HG02798 (cell line): ENCODE measurements around the gene TXNL4B.
"Not testable (repeated sequence)": the region's sequence is repeated elsewhere in the genome, so short reads cannot be mapped to it uniquely, and the experiment has no call there.

Experiments used
- ATAC-seq: cut with Tn5 transposase; IDR thresholded peaks from one replicate; pipeline ENCODE4 v1.9.1; 2021; ENCODE audit warnings: mild to moderate bottlenecking; ENCODE audit not compliant: unreplicated experiment, poor library complexity

Gene TXNL4B

DNA sequence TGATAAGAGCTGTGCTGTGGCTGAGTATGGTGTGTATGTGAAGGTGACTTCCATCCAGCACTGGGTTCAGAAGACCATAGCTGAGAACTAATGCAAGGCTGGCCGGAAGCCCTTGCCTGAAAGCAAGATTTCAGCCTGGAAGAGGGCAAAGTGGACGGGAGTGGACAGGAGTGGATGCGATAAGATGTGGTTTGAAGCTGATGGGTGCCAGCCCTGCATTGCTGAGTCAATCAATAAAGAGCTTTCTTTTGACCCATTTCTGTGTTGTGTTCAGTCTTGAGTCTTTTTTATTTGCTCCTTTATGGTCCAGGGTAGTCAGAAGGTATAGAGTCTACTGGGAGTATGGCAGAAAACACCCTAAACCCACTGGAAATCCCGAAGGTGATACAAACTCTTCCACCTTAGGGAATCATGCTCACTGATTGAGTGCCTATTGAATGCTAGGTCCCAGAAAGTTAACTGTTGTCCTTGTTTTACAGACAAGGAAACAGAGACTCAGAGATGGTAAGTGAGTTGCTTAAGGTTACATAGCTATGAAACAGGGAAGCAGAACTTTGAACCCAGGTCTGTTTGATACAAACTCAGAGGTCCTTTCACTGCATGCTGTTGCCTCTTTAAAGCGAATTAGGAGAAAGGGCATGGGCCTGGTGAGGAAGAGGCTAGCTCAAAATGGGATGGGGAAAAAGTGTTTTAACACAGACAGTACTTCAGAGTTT is 16.3 kb downstream of the TXNL4B start:
- ATAC-seq: not testable (repeated sequence)

DNA sequence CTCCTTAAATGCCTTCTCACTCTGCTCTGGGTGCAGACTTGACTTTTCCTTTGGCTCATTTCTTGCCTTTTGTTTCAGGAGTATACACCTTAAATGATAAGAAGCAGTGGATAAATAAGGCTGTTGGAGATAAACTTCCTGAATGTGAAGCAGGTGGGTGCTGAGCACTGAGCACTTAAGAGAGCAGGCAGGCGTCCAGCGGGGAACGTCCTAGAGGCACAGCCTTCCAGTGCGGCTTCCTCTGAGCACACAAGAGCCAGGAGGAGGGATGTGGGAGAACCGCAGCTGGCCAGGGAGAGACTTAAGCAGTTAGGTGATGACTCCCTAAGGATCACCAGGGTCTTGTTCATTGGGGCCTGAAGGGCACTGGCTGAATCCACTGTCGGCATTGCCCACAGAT is 18.4 kb downstream of the TXNL4B start:
- not testable (repeated sequence) for ATAC-seq

DNA sequence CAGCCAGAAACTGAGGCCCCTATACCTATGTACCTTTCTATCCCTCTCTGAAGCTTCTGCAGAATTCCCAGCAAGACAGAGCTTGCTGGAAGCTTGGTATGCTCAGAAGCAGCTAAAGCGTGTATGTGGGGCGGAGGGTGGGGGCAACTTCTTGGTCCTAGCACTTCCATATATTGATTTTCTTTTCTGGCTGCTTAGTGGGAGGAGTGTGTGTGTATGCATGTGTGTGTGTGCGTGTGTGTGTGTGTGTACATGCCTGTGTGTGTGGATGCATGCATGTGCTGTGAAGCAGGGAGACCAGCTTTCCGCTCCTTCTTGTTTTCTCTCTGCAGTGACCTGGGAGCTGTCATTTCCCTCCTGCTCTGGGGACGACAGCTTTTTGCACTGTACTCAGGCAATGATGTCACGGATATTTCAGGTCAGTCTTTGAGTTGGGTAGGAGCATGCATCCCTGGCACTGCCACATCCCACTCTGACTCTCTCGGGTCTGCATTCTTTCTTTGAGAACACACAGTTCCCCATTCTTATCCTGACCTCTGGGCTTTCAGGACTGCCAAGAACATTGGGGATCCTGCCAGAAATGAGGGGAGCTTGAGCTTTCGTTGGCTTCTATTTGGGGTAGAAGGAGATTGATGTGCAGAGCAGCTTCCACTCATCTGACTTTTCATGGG is 19.7 kb downstream of the TXNL4B start:
- no peak for ATAC-seq

DNA sequence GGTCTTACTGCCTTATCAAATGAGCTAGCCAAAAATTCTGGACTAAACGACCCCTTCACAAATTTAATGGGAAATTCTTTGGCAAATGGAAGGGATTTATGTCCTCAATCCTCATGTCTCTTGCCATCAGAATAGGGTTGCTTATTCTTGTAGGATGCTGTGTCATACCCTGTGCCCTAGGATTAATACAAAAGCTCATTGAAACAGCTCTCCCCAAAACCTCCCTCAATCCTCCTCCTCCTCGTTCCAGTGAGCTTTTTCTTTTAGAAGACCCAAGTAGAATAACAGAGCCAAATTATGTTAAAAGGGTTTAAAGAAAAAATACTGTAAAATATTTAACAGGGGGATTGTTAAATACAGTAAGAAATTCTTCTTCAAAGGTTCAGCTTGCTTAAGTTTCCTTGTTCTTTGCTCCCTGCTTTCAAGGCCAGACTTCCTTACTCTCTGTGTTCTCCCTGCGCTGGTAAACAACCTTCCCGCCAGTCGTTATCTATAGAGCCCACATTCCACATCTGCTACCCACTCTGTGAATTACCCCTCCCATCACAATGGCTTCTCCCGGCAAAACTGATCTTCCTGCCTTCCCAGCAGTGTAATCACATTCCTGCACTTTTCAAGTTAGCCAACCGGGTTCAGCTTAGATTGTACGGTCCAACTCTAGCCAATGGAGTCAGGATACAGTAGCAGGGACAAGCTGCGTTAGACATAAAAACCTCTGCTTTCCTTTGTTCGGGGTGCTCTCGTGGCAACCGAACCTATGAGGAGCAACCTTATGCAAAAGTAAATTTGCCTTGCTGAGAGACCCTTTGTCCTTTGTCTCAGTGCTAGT is 20.7 kb downstream of the TXNL4B start:
- ATAC-seq: no peak

DNA sequence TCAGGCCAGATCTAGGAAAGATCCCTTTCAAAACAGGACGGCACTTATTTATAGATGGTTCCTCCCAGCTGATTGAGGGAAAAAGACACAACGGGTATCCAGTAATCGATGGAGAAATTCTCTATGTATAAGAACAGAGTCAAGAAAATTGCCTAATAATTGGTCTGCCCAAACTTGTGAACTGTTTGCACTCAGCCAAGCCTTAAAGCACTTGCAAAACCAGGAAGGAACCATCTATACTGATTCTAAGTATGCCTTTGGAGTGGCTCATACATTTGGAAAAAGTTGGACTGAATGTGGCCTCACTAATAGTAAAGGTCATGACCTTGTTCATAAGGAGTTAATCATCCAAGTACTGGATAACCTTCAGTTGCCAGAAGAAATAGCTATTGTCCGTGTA is 24.5 kb downstream of the TXNL4B start:
- no peak for ATAC-seq

DNA sequence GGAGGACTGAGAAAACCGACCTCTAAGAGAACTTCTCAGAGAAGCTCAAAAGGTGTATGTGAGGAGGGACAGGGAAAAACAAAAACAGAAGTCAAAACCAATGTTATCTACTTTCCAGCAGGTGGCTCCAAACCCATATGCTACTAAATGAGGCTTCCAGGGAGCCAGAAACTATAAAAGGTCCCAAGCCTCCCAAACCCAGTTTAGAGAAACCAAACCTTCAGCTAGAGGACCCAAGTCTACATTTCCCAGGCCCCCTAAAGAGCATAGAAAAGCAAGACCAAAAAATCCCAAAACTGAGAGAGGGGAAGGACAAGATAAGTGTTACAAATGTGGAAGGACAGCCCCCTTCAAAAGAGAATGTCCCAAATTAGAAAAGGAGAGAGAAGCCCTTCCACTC is 26.7 kb downstream of the TXNL4B start:
- no peak for ATAC-seq

DNA sequence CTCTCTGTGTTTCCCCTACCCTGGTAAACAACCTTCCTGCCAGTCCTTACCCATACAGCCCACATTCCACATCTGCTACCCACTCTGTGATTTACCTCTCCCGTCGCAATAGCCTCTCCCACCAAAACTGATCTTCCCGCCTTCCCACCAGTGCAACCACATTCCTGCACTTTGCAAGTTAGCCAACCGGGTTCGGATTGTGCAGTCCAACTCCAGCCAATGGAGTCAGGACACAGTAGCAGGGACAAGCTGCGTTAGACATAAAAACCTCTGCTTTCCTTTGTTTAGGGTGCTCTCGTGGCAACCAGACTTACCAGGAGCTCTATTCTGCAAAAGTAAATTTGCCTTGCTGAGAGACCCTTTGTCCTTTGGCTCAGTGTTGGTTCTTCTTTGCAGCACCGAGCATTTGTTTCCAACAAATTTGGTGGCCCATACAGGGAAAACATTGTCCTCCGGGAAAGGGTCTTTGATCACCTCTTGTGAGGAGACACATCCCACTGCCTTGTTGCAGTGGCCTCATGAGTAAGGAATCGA is 29.0 kb downstream of the TXNL4B start:
- no peak for ATAC-seq

DNA sequence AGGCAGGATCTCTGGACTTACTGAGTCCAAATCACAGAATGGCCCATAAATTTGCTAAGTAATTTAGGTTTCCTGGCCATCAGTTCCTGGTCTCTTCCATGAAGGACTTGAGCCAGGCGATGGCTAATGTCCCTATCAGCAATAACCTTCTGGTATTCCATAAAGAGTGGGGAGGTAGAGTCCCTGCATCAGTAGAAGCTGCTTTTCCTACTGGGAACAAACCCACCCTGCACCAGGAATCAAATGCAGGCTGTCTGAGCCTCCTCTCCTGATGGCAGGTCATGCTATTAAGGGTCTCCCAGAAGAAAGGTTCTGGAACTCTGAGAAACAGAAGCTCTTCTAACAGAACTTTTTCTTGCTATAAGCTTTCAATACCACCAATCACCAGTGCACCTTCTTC is 31.9 kb downstream of the TXNL4B start:
- ATAC-seq: no peak

DNA sequence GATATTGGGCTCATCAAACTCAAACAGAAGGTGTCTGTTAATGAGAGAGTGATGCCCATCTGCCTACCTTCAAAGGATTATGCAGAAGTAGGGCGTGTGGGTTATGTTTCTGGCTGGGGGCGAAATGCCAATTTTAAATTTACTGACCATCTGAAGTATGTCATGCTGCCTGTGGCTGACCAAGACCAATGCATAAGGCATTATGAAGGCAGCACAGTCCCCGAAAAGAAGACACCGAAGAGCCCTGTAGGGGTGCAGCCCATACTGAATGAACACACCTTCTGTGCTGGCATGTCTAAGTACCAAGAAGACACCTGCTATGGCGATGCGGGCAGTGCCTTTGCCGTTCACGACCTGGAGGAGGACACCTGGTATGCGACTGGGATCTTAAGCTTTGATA is 33.0 kb downstream of the TXNL4B start:
- no peak for ATAC-seq

DNA sequence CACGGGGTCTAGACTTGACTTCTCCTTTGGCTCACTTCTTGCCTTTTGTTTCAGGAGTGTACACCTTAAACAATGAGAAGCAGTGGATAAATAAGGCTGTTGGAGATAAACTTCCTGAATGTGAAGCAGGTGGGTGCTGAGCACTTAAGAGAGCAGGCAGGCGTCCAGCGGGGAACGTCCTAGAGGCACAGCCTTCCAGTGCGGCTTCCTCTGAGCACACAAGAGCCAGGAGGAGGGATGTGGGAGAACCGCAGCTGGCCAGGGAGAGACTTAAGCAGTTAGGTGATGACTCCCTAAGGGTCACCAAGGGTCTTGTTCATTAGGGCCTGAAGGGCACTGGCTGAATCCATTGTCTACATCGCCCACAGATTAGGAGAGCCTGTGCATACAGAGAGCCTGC is 34.4 kb downstream of the TXNL4B start:
- ATAC-seq: not testable (repeated sequence)

DNA sequence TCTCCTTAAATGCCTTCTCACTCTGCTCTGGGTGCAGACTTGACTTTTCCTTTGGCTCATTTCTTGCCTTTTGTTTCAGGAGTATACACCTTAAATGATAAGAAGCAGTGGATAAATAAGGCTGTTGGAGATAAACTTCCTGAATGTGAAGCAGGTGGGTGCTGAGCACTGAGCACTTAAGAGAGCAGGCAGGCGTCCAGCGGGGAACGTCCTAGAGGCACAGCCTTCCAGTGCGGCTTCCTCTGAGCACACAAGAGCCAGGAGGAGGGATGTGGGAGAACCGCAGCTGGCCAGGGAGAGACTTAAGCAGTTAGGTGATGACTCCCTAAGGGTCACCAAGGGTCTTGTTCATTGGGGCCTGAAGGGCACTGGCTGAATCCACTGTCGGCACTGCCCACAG is 36.1 kb downstream of the TXNL4B start:
- ATAC-seq: not testable (repeated sequence)

DNA sequence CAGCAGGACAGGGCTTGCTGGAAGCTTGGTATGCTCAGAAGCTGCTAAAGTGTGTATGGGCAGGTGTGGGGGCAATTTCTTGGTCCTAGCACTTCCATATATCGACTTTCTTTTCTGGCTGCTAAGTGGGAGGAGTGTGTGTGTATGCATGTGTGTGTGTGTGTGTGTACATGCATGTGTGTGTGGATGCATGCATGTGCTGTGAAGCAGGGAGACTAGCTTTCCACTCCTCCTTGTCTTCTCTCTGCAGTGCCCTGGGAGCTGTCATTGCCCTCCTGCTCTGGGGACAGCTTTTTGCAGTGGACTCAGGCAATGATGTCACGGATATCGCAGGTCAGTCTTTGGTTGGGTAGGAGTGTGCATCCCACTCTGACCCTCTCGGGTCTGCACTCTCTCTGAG is 37.5 kb downstream of the TXNL4B start:
- ATAC-seq: no peak

DNA sequence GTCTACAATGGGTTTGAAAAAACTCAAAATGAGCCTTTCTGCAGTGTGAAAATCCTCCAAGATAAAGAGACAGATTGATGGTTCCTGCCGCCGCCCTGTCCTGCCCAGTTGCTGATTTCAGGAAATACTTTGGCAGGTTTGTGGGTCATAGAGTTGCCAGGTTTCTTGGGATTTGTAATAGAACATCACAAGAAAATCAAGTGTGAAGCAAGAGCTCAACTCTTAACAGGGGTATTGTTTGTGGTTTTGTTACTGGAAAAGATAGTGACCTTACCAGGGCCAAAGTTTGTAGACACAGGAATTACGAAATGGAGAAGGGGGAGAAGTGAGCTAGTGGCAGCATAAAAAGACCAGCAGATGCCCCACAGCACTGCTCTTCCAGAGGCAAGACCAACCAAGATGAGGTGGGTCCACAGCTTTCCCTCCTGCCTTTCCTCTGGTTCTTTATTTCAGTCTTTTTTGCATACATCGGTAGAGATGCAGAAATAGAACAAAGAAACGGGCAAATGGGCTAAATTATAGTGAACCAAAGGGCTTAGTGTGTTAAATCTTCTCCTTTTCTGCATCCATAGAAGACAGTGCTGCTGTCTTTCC is 39.1 kb downstream of the TXNL4B start, which contains the start of gene HP:
TSS of gene HP (plus strand) at position 252 of the 594 bp plus-strand sequence. CDS start at position 400, 148 bp downstream.
- ATAC-seq: not testable (repeated sequence)

DNA sequence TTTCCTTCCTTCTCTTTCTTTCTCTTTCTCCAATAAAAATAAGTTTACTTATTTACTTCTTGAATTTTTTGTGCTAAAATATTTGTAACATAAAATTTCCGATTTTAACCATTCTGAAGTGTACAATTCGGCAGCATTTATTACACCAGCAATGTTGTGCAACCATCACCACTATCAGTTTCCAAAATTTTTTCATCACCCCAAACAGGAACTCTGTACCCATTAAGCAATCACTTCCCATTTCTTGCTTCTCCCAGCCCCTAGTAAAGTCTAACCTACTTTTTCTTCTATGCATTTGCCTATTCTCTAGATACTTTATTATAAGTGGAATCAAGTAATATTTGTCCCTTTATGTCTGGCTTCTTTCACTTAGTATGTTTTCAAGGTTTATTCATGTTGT is 41.6 kb downstream of the TXNL4B start:
- no peak for ATAC-seq

DNA sequence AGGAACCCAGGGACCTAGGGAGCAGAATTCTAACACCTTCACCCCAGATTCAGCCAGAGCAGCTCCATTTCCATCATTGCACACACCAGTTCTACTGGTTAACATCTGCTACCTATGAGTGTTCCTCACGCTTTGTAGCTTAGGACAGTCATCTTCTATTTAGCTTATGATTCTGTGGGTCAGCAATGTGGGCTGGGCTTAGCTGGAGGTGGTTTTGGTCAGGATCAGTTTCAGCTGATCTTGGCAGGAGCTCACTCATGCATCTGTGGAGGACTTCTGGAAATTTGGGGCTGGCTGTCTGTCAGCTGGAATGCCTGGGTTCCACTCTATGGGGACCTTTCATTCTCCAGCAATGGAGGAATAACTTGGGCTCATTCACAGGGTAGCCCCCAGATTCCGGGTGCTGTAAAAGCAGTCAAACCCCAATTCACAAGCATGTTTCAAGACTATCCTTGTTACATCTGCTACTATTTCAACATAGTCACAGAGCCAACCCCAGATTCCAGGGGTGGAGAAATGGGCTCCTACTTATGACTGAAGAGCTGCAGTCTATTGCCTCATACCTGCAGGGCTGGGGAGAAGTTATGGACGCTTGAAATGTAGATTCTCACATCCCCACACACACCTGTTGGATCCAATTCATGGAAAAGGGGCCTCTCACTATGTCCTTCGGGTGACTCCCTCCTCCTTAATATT is 42.5 kb downstream of the TXNL4B start:
- no peak for ATAC-seq

DNA sequence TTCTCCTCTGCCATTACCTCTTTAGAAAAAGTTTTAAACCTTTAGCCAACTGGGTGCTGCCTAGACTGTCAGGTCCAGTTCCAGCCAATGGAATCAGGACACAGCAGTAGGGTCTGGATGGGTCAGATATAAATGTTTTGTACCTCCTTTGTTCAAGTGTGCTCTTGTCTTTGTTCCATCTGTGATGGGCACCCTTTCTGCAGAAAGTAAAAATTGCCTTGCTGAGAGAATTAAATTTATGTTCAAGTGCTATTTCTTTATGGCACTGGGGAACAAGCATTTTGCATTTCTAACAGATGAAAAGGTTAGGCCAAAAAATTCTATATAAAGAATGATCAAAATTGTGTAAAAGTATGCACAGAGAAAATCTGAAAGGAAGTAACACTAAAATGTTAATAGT is 44.3 kb downstream of the TXNL4B start:
- ATAC-seq: no peak

DNA sequence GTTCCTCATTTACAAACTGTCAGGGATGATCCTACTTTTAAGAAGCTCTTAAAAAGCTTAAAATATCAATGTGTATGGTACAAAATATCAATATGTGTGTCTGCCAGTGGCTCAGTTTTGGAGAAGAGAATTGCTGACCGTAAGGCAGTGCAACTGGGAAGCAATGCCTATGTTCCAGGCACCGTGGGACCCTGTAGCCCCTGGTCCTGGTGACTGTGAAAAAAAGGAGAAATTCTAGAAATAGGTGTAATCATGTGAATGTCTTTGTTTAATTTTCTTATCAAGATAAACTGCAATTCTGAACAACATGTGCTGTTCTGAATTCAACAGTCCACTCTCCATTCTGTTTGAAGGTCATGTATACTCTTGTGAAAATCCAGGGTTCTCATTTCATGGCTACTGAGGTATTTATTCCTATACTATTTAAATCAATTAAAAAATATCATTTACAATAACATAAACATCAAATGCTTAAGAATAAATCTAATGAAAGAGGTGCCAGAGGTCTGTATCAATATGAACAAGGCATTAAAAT is 48.5 kb downstream of the TXNL4B start:
- ATAC-seq: no peak

DNA sequence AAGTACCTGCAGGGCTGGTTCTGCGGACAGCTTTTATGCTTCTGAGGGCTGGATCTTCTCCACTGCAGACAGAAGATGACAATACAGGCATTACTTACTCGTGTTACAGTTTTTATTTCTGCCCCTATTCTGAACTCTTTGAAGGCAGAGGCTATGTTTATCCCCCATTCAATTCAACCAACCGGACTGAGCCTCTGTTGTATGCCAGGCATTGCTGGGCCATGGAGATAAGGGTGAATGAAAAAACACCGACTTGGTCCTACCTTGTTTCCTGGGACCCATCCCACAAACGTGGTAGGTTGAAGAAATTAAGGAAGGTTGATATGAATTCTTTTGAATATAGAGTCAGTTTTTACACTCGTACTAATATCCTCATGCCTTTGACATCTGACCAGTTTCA is 49.1 kb downstream of the TXNL4B start:
- ATAC-seq: no peak

DNA sequence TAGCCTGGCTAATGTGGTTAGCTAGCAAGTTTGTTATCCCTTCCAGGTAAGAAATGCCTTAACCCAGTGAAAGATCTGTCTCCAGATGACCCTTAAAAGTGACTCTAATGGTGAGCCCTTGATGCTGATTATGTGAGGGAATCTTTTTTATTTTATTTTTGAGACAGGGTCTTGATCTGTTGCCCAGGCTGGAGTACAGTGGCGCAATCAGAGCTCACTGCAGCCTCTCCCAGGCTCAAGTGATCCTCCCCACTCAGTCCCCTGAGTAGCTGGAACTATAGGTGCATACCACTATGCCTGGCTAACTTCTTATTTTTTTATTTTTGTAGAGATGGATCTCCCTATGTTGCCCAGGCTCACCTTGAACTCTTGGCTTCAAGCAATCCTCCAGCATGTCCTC is 49.9 kb downstream of the TXNL4B start:
- no peak for ATAC-seq

DNA sequence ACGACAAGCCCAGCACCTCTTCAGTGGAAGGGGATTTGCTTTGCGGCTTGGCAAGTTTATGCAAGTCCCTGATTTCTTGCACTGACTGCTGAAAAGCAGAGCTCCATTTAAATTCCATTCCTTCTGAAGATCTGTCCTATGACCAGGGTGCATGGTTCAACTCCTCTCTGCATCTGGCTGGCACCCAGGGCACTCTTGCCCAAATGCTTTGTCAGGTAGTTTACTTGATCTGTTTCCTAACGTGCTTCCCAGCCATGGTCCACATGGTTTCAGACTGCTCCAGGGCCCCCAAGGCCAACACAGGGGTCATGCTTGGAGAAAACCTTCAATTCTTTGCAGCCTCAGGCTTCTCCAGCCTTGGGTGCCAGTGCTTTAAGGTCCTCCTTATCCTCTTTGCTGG is 50.4 kb downstream of the TXNL4B start:
- ATAC-seq: no peak
